HG02970 (cell line): Measurements from ENCODE around the gene HHATL.

ENCODE experiments used
- ATAC-seq: cut with Tn5 transposase; IDR thresholded peaks from one replicate; pipeline ENCODE4 v1.9.1; 2021; ENCODE audit warnings: mild to moderate bottlenecking, moderate library complexity, moderate number of reproducible peaks; ENCODE audit not compliant: unreplicated experiment, low FRiP score

HHATL gene

DNA sequence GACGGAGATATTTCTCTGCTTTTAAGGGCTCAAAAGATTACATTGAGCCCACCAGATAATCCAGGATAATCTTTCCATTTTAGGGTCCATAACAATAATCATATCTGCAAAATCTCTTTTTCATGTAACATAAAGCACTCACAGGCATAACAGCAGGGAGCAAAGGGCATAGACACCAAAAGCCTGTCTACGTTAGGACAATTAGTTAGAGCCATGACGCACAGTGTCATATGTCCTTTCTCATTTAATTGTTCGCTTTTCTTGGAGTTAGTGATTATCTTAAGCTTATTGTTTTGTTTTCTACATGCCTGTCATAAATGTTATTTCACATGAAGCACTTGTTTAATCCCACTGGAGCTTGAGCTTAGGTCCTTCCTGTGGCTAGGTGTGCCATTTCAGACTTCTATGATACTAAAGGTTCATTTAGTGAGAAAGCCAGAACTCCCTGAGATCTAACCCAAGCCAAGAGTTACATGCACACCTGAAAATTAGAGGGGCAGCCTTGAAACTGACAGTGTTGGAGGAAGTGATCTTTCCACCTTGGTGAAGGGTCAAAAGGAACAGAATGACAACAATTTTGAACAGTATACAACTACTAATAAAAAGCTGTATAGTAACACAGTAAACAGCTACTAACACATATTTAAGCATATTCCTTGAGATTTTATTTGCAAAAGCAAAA lies 11.7 kb upstream of the HHATL start:
- no peak for ATAC-seq

GRCh38 chr3:42713747-42714146 lies 11.1 kb upstream of the HHATL start:
- ATAC-seq, result no peak

DNA sequence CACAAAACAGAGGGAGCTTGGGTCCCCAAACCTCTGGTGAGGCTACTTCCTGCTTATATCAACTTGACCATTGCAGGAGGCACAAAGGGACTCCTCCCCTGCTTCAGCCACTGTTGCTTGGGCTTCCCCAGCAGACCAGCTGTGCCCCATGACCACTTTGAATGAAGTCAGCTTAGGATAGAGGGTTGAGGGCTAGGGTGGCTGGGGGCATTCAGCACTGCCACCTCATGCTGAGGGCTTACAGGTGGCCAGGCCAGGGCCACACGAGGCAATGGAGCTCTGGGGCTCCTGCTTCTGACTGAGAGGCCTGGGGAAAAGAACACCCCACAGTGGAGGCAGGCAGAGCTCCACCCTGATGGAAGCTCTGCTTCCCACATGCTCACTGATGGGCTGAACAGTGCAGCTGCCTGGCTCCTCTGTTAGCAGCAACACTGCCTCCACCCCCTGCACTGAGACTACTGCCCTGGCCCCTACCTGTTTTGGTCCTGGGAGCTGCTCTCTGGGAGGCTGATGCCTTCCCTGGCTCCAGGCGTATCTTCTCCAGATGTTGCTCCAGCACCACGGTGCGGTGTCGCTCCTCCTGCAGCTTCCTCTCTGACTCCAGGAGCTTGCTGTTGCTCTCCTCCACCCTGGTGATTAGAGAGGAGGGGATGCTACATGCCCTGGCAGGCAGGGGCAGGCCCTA lies 10.2 kb upstream of the HHATL start:
- ATAC-seq, result no peak

DNA sequence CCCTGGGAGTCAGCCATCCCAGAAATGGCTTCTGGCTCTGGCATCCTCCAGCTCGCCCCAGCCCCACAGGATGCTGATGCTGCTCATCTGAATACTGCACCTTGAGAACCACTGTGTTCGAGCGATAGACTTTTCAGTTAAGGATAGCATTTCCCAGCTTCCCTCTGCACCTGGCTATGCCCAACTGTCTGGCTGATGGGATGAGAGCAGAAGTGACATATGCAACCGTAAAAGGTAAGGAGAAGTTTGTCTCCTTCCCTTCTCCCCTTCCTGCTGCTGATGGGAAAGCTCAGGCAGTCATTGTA lies 9.7 kb upstream of the HHATL start:
- no peak for ATAC-seq

- no peak for ATAC-seq
Measured at GRCh38 chr3:42711491-42712343, 9.1 kb upstream of the HHATL start.

DNA sequence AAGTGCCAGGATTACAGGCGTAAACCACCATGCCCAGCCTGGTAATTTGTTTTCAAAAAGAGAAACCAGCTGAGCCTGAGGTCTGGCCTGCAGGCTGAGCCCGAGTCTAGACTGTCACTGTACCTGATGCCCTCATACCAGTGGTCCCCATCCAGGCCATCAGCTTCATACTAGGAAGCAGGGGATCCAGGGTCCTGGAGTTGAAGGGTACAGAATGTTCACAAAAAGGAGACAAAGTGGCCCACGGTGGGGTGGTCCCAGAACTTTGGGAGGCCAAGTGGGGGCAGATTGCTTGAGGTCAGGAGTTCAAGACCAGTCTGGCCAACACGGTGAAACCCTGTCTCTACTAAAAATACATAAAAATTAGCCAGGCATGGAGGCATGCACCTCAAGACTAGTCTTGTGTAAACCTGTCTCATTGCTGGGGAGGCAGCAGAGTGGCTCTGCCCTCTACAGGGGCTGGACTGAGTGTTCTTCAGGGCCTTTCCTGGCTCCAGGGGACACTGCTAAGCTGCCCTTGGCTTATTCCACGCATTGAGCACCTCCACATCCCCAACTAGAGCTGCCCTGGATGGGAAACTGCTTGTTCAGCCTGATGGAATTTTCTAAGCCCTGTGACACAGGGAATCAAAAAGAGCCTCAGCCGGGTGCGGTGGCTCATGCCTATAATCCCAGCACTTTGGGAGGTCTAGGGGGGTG lies 7.9 kb upstream of the HHATL start:
- no peak for ATAC-seq

DNA sequence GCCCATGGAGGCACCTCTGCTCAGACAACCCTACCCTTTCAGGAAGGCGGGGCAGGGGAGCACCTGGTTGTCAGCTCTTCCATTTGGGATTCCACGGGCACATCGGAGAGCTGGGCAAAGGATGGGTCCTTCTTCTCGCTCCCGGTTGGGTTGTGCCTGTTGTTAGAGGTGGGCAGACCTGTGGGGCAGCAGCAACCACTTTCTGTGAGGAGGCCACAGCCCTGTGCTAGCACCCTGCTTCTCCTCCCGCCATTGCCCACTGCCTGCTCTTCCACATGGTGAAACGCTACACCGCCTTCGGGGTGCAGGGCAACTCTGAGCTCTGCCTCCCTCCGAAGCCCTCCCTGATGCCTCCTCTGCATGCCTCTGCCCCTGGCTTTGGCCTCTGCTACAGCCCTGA lies 7.0 kb upstream of the HHATL start:
- no peak for ATAC-seq

- ATAC-seq, result no peak
Measured at GRCh38 chr3:42708611-42709151, 6.1 kb upstream of the HHATL start.

- no peak for ATAC-seq
Measured at GRCh38 chr3:42707620-42708355, 5.2 kb upstream of the HHATL start.

DNA sequence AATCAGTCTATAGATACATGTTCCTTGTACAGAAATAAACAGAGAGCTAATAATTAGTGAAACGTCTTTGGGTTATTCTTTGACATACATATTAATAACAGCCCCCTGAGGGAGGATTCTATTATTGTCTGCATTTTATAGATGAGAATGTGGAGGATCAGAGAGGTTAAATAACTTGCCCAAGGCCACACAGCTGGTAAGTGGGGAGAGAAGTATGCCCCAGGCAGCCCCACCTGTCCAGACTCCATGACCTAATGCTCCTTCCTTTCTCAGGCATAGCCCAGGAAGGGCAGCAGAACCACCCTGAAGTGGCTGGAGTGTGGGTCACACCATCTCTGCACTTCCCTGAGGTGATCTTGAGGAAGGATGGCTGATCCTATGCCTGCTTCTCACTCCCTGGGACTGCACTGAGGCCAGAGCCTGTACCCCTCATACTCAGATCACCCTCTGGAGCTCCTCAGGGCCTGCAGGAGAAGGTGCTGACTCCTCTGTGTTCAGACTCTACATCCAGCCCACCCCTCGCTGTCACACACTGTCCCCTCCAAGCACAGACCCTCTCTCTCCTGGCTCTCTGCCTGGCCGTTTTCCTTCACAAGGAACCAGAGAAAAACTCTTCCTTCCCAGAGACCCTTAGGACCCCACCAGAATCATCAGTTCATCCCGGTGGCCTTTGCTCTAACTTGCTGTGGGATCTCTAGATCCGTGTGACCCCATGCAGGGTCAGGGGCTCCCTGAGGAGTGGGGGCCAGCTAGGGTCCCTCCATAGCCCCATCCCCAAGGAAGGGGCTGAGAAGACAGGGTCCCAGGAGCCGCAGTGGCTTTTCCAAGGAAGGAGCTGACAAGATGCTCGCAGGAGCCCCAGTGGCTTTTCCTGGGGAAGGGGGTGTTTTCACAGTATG lies 4.4 kb upstream of the HHATL start:
- no peak for ATAC-seq

GRCh38 chr3:42705962-42706585 lies 3.5 kb upstream of the HHATL start:
- no peak for ATAC-seq

DNA sequence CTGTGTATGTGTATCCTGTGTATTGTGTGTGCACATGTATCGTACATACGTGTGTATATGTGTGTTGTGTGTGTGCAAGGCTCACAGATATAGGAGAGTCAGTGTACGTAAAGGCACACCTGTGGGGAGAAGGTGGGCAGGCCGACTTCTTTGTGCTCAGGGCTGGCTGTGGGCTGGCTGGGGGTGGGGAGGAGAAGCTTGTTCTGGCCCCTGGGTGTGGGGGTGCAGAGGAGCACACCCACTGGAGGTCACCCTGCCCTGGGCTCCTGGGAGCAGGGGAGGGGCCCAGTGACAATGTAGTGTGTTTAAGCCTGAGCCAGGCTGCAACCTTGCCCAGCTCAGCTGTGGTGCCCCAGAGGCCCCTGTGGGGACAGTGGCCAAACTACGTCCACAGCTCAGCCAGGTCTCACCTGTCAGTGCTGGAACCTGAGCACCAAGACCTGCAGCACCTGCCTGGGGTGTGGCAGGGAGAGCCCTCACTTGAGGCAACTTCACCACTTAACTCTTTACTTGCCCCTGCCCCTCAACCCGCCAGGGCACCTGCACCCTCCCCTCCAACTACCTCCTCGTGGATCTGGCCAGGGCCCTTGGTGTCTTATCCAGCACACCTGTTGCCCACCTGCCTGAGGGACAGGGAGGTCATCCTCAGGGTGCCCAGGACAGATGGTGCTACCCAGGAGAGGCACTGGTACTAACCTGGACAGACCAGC lies 2.6 kb upstream of the HHATL start:
- ATAC-seq, result no peak

DNA sequence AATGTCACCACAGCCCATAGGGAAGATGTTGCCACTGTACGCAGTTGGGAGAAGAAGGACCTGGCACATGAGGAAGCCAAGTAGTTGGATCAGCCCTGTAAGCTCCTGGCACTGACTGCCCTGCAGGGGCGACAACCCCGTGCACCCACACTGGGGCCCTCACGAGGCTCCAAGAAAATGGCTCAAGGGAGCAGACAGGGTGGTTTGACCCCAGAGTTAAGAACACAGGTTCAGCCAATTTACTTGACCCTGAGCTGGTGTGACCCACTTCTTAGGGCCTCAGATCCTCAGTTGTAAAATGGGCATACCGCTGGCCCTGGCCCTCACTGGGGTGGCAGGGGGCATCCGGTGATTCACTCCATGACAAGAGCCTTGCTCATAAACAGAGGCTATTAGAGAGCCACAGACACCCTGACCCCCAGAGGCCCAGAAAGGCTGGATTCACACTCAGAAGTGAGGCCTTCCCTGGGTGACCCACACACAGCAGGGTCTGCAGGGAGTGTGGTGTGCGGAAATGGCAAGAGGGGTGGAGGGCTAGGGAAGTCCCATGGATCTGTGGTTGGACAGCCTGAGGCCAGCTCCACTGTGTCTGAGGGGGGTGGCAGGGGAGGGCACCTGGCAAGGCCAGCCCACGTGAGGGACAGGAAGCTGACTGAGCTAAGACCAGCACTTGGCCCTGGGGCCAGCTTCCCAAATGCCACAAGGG lies 1.7 kb upstream of the HHATL start:
- no peak for ATAC-seq

DNA sequence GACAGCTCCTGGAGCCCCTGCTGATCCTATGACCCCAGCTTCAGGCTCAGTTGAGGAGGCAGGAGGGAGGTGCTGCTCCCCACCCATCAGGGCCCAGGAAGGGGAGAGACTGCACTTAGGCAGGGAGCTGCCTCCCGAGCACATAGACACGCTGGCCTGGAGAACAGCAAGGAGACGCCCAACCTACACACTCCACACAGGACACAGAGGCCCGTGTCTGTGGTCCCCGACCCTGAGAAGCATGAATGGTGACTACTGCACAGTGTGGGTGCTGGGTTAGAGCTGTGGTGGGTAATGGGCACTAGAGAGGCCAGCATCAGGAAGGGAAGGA lies 1.1 kb upstream of the HHATL start:
- ATAC-seq, result no peak

- no peak for ATAC-seq
Measured at GRCh38 chr3:42702982-42703694, 540 bp upstream of the HHATL start.

DNA sequence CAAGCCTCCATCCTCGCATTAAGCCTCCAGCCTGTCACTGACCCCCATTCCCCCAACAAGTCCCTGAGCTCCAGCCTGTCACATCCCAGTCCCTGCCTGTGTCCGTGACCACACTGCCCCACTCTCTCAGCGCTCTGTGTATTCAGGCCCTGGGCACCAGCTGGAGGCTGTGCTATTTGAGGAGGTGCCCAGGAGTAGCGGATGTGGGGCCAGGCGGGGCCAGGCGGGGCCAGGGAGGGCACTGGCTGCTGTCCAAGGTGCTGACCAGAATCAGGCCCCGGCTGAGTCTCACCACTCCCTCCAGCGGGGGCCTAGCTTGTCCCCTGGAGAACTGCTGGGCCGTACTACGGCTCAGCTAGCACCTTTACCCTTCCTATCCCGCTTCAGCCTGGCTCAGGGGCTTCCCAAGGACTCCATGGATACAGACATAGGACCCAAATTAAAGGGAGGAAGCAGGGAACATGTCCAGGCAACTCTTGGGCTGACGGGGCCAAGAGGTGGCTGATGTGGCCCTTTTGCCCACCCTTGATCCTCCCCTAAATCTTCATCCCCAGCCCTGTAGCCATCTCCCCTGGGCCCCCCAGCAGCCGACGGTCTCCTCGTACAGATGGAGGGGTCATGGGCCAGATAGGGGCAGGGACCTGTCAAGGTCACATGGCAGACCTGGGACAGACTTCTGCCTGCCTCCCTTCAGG lies 1.1 kb downstream of the HHATL start:
- no peak for ATAC-seq
